ENCODE data around the gene RGS19. TPM values are rescaled to one million over a fixed set of nuclear protein-coding genes. Genes with fewer than 3 reads are reported as not detected.

The RGS19 gene
- total and polyA plus RNA-seq, 8 donors = 3.2 to 11.9 (median 5.7) TPM

DNA sequence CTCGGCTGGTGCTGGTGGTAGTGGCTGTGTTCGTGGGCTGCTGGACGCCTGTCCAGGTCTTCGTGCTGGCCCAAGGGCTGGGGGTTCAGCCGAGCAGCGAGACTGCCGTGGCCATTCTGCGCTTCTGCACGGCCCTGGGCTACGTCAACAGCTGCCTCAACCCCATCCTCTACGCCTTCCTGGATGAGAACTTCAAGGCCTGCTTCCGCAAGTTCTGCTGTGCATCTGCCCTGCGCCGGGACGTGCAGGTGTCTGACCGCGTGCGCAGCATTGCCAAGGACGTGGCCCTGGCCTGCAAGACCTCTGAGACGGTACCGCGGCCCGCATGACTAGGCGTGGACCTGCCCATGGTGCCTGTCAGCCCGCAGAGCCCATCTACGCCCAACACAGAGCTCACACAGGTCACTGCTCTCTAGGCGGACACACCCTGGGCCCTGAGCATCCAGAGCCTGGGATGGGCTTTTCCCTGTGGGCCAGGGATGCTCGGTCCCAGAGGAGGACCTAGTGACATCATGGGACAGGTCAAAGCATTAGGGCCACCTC lies 19.2 kb upstream of the RGS19 start:
- Histone ChIP-seq H3K4me1 (peaks cover 0 to 3% (median 0%) of the 10 kb centered on the region in 3 donors), H3K27me3 (no peaks in the 10 kb centered on the region), H3K9me3 (no peaks in the 10 kb centered on the region), H3K36me3 (no peaks in the 10 kb centered on the region), H3K4me3 (no peak overlapping the region), H3K27ac (no peak overlapping the region)
- ATAC-seq = no peak
- WGBS, 2 donors = 86 to 95% methylated on average over 28 of the region's 28 CpGs
- intact Hi-C loops (cut with DNase I) = no loop called here
- DNase-seq = peak in 1 of 6 donors; percentile 60
- TF ChIP-seq, protein P1, sequence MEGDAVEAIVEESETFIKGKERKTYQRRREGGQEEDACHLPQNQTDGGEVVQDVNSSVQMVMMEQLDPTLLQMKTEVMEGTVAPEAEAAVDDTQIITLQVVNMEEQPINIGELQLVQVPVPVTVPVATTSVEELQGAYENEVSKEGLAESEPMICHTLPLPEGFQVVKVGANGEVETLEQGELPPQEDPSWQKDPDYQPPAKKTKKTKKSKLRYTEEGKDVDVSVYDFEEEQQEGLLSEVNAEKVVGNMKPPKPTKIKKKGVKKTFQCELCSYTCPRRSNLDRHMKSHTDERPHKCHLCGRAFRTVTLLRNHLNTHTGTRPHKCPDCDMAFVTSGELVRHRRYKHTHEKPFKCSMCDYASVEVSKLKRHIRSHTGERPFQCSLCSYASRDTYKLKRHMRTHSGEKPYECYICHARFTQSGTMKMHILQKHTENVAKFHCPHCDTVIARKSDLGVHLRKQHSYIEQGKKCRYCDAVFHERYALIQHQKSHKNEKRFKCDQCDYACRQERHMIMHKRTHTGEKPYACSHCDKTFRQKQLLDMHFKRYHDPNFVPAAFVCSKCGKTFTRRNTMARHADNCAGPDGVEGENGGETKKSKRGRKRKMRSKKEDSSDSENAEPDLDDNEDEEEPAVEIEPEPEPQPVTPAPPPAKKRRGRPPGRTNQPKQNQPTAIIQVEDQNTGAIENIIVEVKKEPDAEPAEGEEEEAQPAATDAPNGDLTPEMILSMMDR (IDR thresholded peaks at IDR 0.05) = no peak
- FAIRE-seq = no peak

DNA sequence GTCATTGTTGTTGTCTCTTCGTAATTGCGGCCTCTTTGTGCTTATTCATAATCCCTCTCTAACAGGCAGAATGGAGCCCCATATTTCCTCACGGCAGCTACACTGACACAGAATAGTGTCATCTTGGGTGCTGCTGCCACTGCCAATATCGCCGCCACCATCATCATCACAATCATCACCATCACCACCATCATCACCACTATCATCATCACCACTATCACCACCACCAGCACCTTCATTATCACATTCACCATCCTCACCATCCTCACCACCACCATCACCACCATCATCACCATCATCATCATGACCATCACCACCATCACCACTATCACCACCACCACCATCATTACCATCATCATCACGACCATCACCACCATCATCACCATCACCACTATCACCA lies 17.2 kb upstream of the RGS19 start:
- Histone ChIP-seq H3K27ac (no peak overlapping the region), H3K4me3 (no peak overlapping the region), H3K36me3 (no peaks in the 10 kb centered on the region), H3K27me3 (no peaks in the 10 kb centered on the region), H3K4me1 (no peaks in the 10 kb centered on the region), H3K9me3 (no peaks in the 10 kb centered on the region)
- intact Hi-C loops (cut with DNase I) = no loop called here
- ATAC-seq (no peak), FAIRE-seq (no peak), DNase-seq (no peak)
- 82 to 83% methylated on average over 6 of the region's 6 CpGs for WGBS, 2 donors
- TF ChIP-seq, protein P1 (IDR thresholded peaks at IDR 0.05) = no peak

DNA sequence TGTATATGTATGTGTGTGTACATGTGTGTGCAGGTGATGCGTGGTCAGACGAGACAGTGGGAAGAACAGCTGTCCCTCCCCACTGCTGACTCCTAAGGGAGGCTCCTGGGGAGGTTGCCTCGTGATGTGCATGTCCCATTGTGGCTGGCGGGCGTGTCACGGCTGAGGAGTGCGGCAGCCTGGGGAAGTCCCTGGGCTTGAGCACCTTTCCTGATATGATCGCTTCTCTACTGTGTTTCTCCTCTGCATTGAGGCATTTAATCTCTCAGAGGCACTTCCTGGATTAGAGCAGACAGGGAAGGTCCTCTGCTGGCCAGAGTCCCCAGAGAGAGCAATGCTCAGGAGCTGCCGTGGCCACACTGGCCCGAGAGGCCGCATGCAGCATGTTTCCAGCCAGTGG lies 16.6 kb upstream of the RGS19 start:
- intact Hi-C loops (cut with DNase I) = no loop called here
- Histone ChIP-seq H3K36me3 (no peaks in the 10 kb centered on the region), H3K4me1 (no peaks in the 10 kb centered on the region), H3K4me3 (no peak overlapping the region), H3K9me3 (no peaks in the 10 kb centered on the region), H3K27me3 (no peaks in the 10 kb centered on the region), H3K27ac (no peak overlapping the region)
- no peak for DNase-seq
- WGBS, 2 donors = 84 to 92% methylated on average over 11 of the region's 11 CpGs
- TF ChIP-seq, protein P1 (IDR thresholded peaks at IDR 0.05) = no peak
- no peak for FAIRE-seq
- no peak for ATAC-seq

DNA sequence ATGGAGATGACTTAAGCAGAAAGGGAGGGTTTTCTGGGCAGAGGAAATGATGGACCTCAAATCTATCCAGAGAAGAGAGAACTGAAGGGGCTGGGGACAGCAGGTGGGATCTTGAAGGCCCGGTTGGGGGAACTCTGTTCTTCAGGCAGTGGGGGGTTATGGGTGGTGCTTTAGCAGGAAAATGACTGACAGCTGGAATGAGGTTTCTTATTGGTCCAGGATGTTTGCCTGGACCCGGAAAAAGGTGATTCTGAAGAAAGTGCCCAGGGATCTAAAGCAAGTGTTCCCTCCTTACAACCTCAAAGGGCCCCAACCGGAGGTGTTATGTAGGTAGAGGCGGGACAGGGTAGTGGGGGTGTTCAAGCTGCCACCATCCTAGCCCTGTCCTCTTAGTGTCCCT lies 16.1 kb upstream of the RGS19 start:
- Histone ChIP-seq H3K27me3 (no peaks in the 10 kb centered on the region), H3K27ac (no peak overlapping the region), H3K4me3 (no peak overlapping the region), H3K9me3 (no peaks in the 10 kb centered on the region), H3K36me3 (no peaks in the 10 kb centered on the region), H3K4me1 (no peaks in the 10 kb centered on the region)
- TF ChIP-seq, protein P1 (IDR thresholded peaks at IDR 0.05) = no peak
- ATAC-seq = no peak
- no peak for DNase-seq
- no peak for FAIRE-seq
- intact Hi-C loops (cut with DNase I) = no loop called here
- WGBS, 2 donors = 53 to 78% methylated on average over 4 of the region's 4 CpGs

DNA sequence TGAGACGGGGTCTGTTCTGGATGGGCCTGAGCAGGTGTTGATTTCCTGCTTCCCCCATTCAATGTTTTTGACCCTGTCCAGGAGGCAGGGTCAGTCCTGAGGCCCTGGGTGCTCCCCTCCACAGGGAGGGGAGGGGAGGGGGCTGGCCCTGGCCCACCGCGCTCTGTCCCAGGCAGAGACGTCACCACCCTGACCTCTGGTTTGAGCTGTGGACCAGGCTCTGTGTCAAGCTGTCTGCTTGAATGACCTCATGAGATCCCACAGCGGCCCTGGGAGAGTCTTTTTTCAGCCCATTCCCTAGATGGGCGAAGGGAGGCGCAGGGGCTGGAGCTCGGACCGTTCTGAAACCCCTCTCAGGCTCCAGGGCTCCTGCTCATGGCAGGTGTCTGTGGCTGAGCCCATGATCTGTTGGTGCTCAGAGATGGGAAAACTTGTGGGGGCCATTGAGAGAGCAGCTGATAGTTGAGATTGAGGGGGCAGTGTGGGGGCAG lies 13.7 kb upstream of the RGS19 start:
- FAIRE-seq (no peak), ATAC-seq (no peak), DNase-seq (no peak)
- no peaks in the 10 kb centered on the region for H3K4me1 ChIP-seq
- intact Hi-C loops (cut with DNase I) = no loop called here
- H3K27ac ChIP-seq = no peak overlapping the region
- TF ChIP-seq, protein P1 (IDR thresholded peaks at IDR 0.05) = no peak
- no peak overlapping the region for H3K4me3 ChIP-seq
- no peaks in the 10 kb centered on the region for H3K27me3 ChIP-seq
- H3K9me3 ChIP-seq = no peaks in the 10 kb centered on the region
- H3K36me3 ChIP-seq = no peaks in the 10 kb centered on the region
- WGBS, 2 donors = 48 to 71% methylated on average over 9 of the region's 9 CpGs
